Embryonic facial prominence (tissue), 1 donor: ENCODE results near the gene KAT6B.

Experiments used
- DNase-seq: peaks from one replicate; pipeline ENCODE4 v3.0.0-alpha.2; 2016; ENCODE audit errors: extremely low spot score

Gene KAT6B

GRCh38 chr10:75013522-75013921, 187.1 kb downstream of the KAT6B start:
- DNase-seq = no peak

GRCh38 chr10:75014516-75015230, 188.3 kb downstream of the KAT6B start:
- DNase-seq = no peak

GRCh38 chr10:75015442-75015841, 189.0 kb downstream of the KAT6B start:
- DNase-seq = no peak

- DNase-seq = no peak
Measured at GRCh38 chr10:75016325-75016724, 189.9 kb downstream of the KAT6B start.

GRCh38 chr10:75018251-75018650, 191.9 kb downstream of the KAT6B start:
- no peak for DNase-seq

GRCh38 chr10:75018686-75019307, 192.4 kb downstream of the KAT6B start:
- DNase-seq = no peak

- no peak for DNase-seq
Measured at GRCh38 chr10:75019370-75019769, 193.0 kb downstream of the KAT6B start.

- DNase-seq = no peak
Measured at GRCh38 chr10:75020168-75020567, 193.8 kb downstream of the KAT6B start.

GRCh38 chr10:75021379-75022249, 195.2 kb downstream of the KAT6B start:
- DNase-seq = no peak

GRCh38 chr10:75023074-75023473, 196.7 kb downstream of the KAT6B start:
- DNase-seq = no peak

GRCh38 chr10:75024971-75025523, 198.6 kb downstream of the KAT6B start:
- DNase-seq = no peak

- DNase-seq = no peak
Measured at GRCh38 chr10:75028049-75028448, 201.6 kb downstream of the KAT6B start.

GRCh38 chr10:75028748-75029147, 202.3 kb downstream of the KAT6B start:
- DNase-seq = no peak

- no peak for DNase-seq
Measured at GRCh38 chr10:75029420-75029819, 203.0 kb downstream of the KAT6B start.

- no peak for DNase-seq
Measured at GRCh38 chr10:75029857-75030256, 203.5 kb downstream of the KAT6B start.

- DNase-seq = no peak
Measured at GRCh38 chr10:75030371-75030770, 204.0 kb downstream of the KAT6B start.

GRCh38 chr10:75032119-75032518, 205.7 kb downstream of the KAT6B start:
- DNase-seq = no peak

- no peak for DNase-seq
Measured at GRCh38 chr10:75032813-75033212, 206.4 kb downstream of the KAT6B start.

GRCh38 chr10:75033399-75034130, 207.2 kb downstream of the KAT6B start:
- no peak for DNase-seq

GRCh38 chr10:75034131-75034512, 207.7 kb downstream of the KAT6B start:
- DNase-seq = no peak

- DNase-seq = no peak
Measured at GRCh38 chr10:75034714-75035258, 208.4 kb downstream of the KAT6B start.
